ENCODE data around the gene CPNE5.

Gene CPNE5

GRCh38 chr6:36836111-36837021, 2.9 kb downstream of the CPNE5 start:
- no peak for DNase-seq (ENCODE audit: low read depth in 2 of 2)

GRCh38 chr6:36834576-36835341, 4.5 kb downstream of the CPNE5 start:
- DNase-seq (ENCODE audit: low read depth in 2 of 2): no peak

- no peak for DNase-seq (ENCODE audit: low read depth in 2 of 2)
Measured at GRCh38 chr6:36833182-36833789, 6.0 kb downstream of the CPNE5 start.

DNA sequence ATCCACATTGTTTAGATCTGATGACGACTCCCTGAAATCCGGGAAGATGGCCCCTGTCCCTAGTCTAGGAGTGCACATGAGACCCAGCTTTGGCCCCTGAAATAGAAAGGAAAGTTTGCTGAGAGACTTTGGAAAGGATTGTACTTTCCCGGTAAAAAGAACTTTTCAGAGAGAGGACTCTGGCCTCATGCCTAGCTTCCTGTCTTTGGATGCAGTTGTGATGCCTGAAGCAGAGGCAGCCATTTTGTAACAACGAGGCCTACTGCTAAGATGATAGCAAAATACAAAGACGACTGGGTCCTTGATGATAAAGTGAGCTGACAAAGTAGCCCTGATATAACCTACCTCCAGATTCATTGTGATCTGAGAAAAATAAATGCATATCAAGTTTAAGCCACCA, 6.9 kb downstream of the CPNE5 start:
- no peak for DNase-seq (ENCODE audit: low read depth in 2 of 2)

DNA sequence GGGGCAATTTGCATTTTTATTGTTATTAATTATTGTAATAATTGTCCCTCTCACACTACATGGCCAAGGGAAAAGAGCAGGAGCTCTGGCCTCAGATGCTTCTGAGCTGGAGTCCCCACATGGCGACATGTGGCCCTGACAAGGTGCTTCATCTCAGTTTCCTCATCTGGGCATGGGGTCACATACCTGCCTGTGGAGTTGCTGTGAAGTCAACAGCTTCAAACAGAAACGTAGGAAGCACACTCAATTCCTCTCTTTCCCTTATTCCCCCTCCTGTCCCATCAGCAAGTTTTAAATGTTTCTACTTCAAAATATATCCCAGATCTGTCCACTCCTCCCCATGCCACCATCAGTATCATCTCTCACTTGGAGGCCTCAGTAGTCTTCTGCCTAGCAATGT, 8.7 kb downstream of the CPNE5 start:
- no peak for DNase-seq (ENCODE audit: low read depth in 2 of 2)

- no peak for DNase-seq (ENCODE audit: low read depth in 2 of 2)
Measured at GRCh38 chr6:36829919-36830544, 9.2 kb downstream of the CPNE5 start.

- DNase-seq (ENCODE audit: low read depth in 2 of 2): no peak
Measured at GRCh38 chr6:36827261-36828079, 11.8 kb downstream of the CPNE5 start.

DNA sequence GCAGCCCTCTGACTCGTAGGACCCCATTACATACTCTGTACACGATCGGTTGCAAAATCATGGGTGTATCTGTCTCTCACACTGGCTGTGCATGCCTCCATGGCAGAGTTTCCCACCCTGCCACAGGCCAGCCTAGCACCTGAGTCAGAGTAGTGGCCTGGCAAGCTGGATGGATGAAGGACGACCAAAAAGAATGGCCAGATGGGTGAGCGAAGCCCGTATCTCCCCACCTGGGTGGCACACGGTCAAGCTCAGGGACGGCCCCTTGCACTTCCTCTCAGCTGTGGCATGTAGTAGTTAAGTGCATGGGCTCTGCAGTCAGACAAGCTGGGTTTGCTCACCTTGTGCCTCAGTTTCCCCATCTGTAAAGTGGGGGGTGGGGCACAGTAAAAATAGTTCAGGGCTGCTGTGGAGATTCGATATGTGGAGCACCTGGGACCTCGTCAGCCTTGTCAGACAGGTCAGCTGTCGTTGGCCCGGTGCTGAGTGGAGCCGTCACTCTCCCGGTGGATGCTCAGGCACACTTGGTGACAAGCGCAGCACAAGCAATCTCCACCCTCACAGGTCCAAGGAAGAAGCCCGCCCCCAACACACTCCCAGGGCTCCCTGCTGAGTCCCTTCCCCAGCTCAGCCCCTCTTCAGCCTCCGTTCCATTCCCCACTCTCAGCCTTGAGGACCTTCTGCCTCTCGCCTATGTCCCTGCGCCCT, 12.6 kb downstream of the CPNE5 start:
- DNase-seq (ENCODE audit: low read depth in 2 of 2): no peak

- DNase-seq (ENCODE audit: low read depth in 2 of 2): no peak
Measured at GRCh38 chr6:36825994-36826393, 13.2 kb downstream of the CPNE5 start.

- DNase-seq (ENCODE audit: low read depth in 2 of 2): no peak
Measured at GRCh38 chr6:36825452-36825851, 13.8 kb downstream of the CPNE5 start.

- DNase-seq (ENCODE audit: low read depth in 2 of 2): no peak
Measured at GRCh38 chr6:36824253-36824652, 15.0 kb downstream of the CPNE5 start.

GRCh38 chr6:36823421-36824096, 15.7 kb downstream of the CPNE5 start:
- DNase-seq (ENCODE audit: low read depth in 2 of 2): no peak

DNA sequence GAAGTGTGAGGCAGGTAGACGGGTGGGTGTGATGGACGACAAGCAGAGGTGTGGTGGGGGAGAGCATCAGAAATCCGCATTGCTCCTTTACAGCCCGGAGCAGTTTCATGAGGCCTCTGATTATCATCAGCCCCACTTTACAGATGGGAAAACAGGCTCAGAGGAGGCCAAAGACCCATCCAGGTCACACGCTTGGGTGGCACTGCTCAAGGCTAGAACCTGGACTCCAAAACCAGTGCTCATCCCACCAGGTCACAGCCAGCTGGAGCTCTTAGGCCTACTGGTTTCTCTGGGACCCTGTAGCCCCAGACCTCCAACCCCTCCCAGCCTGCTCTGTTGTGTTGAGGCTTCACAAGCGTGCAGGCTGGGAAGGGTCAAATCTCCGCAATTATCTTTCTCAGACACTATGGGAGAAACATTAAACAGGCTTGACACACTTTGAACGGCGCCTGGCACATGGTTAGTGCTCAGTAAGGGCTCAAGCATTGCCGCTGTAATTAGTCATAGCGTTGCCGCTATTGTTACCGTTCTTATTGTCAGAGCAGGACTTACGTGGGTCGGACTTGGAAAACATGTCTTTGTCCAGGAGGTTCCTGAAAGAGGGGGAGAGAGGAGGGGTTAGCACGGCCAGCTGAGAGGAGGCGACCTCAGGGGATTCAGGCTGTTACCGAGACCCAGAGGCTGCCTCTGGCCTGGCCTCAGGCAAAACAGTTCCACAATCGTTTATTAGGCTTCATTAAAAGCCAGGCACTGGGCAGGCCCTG, 16.6 kb downstream of the CPNE5 start:
- no peak for DNase-seq (ENCODE audit: low read depth in 2 of 2)

DNA sequence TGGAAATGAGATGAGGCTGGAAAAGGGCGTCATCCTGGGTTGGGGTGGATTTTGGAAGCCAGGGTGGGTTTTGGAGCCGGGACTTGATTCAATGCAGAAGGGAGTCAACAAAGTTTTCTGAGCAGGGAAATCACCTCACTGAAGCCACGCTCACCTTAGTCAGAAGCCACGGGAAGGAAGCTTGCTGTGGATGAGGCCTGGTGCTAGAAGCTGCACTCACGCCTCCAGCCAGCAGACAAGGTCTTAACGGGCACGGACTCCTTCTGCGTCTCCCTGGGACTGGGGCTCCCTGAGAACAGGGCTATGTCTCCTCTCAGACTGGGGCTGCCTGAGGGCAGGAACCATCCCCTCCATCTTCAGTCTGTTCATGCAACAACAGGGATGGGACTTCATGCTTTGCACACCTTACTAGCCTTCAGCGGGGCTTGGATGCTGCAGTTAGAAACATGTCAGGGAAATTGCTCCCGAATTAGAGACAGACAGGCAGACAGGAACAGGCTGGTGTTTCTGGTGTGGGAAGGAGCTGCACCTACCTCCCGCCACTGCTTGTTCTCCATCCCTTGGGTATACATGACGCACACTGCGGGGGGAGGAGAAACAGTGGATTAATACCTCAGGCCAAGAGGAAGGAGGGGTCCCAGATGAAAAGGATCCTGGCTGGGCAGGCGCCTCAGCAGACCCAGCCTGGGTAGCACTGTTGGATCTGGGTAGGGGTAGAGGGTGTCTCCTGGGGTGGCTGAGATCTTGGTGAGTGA, 17.5 kb downstream of the CPNE5 start:
- no peak for DNase-seq (ENCODE audit: low read depth in 2 of 2)

- no peak for DNase-seq (ENCODE audit: low read depth in 2 of 2)
Measured at GRCh38 chr6:36820700-36821580, 18.3 kb downstream of the CPNE5 start.

DNA sequence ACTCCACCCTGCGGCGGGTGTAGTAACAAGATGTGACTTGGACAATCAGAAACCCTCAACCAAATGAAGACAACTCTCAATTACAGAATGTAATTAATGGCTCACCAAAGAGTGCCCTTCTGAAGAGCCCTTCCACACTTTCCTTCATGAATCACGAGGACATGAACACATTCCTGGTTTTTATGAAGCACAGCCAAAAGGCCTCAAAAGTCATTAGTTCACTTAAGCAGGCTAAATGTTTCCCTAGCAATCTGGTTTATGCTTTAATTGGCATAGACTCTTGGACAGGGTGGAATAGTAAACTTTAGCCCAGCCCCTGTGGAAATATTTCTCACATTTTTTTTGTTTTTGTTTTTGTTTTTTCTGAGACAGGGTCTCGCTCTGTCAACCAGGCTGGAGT, 20.5 kb downstream of the CPNE5 start:
- DNase-seq (ENCODE audit: low read depth in 2 of 2): no peak

DNA sequence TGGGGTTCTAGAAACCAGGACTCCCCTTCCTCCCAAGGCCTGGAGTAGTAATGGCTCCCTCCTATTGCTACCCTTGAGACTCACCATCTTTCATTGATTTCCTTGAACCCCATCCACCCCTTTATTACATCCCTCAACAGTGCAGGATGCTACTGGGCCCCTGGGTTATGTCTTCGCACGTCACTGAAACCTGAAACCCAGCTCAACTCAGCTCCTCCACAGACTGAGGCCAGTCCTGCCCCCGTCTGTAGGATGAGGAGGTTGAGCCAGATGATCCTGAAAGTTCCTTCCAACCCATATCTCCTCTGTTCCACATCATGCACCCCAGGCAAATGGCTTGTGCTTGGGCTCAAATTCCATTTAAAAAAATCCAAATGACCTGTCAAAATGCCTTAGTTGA, 21.4 kb downstream of the CPNE5 start:
- no peak for DNase-seq (ENCODE audit: low read depth in 2 of 2)
